ENCODE measurements around the gene PNRC2. TPM values are rescaled to one million over a fixed set of nuclear protein-coding genes. Genes with fewer than 3 reads are reported as not detected.
A peak's percentile ranks its signal among the peaks of the same experiment; 100 is the strongest.
"Not testable (repeated sequence)": the region's sequence is repeated elsewhere in the genome, so short reads cannot be mapped to it uniquely, and the experiment has no call there.

Gene PNRC2
- total RNA-seq, 3 donors from 2014 or later: 168 to 179 (median 168) TPM

DNA sequence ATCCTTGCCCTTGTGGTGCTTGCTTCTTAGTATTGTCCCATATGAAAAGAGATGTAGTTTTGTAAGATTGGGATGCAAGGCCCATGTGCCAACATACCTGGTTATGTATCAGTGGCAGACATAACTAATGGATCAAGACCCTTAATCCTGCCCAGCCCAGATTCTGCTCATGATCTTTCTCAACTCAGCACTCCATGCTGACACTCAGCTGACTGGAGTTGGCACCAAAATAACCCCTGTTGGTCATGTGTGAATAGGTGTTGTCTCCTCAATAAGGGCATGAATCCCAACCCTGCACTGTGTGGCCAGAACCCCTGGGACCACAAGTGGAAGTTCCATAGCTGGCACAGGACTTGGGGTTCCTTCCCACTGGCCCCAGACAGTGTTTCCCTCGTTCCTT lies 32.5 kb upstream of the PNRC2 start:
- peaks cover 3% of the 10 kb centered on the region for H3K27me3 Mint-ChIP-seq (ENCODE audit: low read depth)
- H3K9me3 Mint-ChIP-seq: no peaks in the 10 kb centered on the region
- DNase-seq (no peak), ATAC-seq (no peak)
- H3K4me1 Mint-ChIP-seq (ENCODE audit: low read depth): no peaks in the 10 kb centered on the region
- no peaks in the 10 kb centered on the region for H3K36me3 Mint-ChIP-seq (ENCODE audit: insufficient read depth)
- no peak overlapping the region for H3K4me3 Mint-ChIP-seq

DNA sequence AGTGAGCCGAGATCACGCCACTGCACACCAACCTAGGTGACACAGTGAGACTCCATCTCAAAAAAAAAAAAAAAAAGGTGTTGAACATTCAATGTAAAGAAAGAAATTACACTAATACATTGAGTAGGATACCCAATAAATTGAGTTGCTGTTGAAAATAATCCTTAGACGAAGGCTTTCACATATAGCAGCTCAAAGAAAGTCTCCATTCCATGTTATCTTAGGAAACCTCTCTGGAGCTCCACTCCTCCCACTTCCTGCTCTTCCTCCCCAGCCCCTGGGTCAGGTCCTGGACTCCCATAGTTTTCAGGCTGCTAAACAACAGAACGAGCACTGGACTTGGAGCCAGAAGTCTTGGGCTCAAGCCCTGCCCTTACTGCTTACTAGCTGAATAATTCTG lies 30.8 kb upstream of the PNRC2 start:
- DNase-seq (no peak), ATAC-seq (no peak)
- peaks cover 3% of the 10 kb centered on the region for H3K27me3 Mint-ChIP-seq (ENCODE audit: low read depth)
- H3K9me3 Mint-ChIP-seq: no peaks in the 10 kb centered on the region
- H3K36me3 Mint-ChIP-seq (ENCODE audit: insufficient read depth): no peaks in the 10 kb centered on the region
- H3K4me1 Mint-ChIP-seq (ENCODE audit: low read depth): no peaks in the 10 kb centered on the region
- no peak overlapping the region for H3K4me3 Mint-ChIP-seq

DNA sequence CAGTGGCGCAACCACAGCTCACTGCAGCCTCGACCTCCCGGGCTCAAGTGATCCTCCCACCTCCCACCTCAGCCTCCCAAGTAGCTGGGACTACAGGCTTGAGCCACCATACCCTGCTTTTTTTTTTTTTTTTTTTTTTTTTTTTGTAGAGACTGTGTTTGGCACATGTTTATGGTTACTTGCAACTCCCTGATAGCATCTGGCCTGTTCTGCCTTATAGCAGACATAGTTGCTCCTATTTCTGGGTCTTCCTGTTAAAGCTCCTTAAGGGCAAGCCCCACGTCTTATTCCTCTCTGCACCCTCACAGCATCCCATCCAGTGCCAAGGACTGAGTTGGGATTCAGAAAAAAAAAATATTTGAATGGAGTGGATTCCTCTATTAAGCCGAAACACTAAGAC lies 29.4 kb upstream of the PNRC2 start:
- no peaks in the 10 kb centered on the region for H3K4me1 Mint-ChIP-seq (ENCODE audit: low read depth)
- no peak for ATAC-seq
- H3K27me3 Mint-ChIP-seq (ENCODE audit: low read depth): peaks cover 3% of the 10 kb centered on the region
- H3K4me3 Mint-ChIP-seq: no peak overlapping the region
- no peak for DNase-seq
- no peaks in the 10 kb centered on the region for H3K9me3 Mint-ChIP-seq
- no peaks in the 10 kb centered on the region for H3K36me3 Mint-ChIP-seq (ENCODE audit: insufficient read depth)

DNA sequence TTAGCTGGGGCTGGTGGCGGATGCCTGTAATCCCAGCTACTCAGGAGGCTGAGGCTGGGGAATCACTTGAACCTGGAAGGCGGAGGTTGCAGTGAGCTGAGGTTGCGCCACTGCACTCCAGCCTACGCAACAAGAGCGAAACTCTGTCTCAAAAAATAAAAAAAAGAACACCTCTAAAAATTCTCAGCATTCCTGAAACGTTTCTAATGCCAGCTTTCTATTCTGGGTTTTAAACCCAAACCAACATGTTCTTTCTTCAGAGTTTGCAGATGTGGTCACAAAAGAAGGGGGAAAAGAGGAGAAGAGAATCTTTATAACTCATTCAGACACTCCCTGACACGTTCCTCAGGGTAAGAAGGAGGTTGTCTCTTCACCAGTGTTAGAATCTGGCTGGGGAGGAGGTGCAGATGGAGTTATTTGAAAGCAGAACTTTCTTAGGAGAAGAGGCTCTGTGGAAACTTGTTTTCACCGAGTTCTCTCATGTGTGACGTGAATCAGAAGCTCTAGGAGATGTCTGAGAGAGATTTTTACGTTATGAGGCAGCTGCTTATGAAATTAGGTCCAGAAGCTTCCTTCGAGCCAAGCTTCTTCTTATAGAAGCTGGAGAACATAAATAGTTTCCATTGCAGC lies 28.7 kb upstream of the PNRC2 start:
- ATAC-seq: no peak
- no peak for DNase-seq
- H3K4me3 Mint-ChIP-seq: no peak overlapping the region
- H3K27me3 Mint-ChIP-seq (ENCODE audit: low read depth): peaks cover 3% of the 10 kb centered on the region
- H3K36me3 Mint-ChIP-seq (ENCODE audit: insufficient read depth): no peaks in the 10 kb centered on the region
- no peaks in the 10 kb centered on the region for H3K4me1 Mint-ChIP-seq (ENCODE audit: low read depth)
- no peaks in the 10 kb centered on the region for H3K9me3 Mint-ChIP-seq

DNA sequence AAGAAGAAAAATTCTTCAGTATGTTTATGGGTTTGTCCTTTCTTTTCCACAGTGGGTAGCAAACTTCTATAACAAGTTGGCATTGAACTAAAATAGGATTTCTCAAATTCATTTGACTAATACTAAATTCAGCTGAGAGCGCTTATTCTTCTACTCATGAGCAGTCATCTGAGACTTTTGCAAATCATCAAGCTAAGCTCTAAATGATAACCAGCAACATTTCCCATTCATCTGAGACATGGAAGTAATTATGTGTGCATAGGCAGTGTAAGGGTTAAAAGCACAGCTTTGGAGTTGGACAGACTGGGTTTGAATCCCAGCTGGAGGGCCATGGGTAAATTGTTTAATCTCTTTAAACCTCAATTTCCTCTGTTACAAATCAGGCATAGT lies 28.1 kb upstream of the PNRC2 start:
- Mint-ChIP-seq H3K4me1 (ENCODE audit: low read depth) (no peaks in the 10 kb centered on the region), H3K36me3 (ENCODE audit: insufficient read depth) (no peaks in the 10 kb centered on the region), H3K27me3 (ENCODE audit: low read depth) (peaks cover 3% of the 10 kb centered on the region), H3K9me3 (no peaks in the 10 kb centered on the region), H3K4me3 (no peak overlapping the region)
- ATAC-seq (no peak), DNase-seq (no peak)

DNA sequence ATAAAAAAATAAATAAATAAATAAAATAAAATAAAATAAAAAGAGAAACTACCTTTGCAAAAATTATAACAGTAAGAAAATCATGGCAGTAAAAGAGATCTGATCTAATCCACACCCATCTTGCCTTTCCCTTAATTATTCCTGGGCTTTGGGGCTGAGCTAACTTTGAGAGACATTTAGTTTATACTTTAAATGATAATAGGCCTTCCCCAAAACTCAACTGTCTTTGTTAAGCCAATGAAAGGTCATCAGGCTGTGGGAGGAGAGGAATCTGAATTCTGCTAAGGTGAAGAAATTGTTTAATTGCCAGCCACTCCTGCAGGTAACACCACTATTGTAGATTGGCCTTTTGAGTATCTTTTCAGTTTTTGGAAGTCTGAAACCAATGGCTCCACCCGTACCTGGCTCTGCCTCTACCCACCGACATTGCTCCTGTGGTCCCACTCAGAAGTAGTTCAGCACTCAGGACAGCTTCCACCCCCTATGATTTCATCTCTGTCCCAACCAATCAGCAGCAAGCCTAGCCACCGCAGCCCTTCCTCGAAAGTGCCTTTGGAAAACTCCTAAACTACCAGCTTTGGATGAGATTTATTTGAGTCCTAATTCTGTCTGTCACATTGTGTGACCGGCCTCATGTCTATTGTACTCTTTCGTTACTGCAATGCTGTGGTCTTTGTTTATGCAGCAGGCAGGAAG lies 23.0 kb upstream of the PNRC2 start:
- no peak for DNase-seq
- Mint-ChIP-seq H3K36me3 (ENCODE audit: insufficient read depth) (no peaks in the 10 kb centered on the region), H3K4me3 (no peak overlapping the region), H3K9me3 (no peaks in the 10 kb centered on the region), H3K4me1 (ENCODE audit: low read depth) (no peaks in the 10 kb centered on the region), H3K27me3 (ENCODE audit: low read depth) (no peaks in the 10 kb centered on the region)
- no peak for ATAC-seq

DNA sequence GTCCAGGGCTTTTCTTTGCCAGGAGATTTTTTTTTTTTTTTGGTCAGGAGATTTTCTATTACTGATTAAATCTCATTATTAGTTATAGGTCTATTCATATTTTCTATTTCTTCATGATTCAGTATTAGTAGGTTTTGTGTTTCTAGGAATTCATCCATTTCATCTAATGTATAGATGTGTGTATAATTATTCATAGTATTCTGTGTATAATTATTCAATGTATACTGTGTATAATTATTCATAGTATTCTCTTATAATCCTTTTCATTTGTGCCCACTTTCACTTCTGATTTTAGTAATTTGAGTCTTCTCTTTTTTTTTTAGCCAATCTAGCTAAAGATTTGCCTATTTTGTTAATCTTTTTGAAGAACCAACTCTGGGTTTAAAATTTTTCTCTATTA lies 12.3 kb upstream of the PNRC2 start:
- ATAC-seq: no peak
- Mint-ChIP-seq H3K4me3 (no peak overlapping the region), H3K4me1 (ENCODE audit: low read depth) (no peaks in the 10 kb centered on the region), H3K27me3 (ENCODE audit: low read depth) (peaks cover 4% of the 10 kb centered on the region), H3K36me3 (ENCODE audit: insufficient read depth) (peaks cover 2% of the 10 kb centered on the region), H3K9me3 (peaks cover 9% of the 10 kb centered on the region)
- DNase-seq: no peak

DNA sequence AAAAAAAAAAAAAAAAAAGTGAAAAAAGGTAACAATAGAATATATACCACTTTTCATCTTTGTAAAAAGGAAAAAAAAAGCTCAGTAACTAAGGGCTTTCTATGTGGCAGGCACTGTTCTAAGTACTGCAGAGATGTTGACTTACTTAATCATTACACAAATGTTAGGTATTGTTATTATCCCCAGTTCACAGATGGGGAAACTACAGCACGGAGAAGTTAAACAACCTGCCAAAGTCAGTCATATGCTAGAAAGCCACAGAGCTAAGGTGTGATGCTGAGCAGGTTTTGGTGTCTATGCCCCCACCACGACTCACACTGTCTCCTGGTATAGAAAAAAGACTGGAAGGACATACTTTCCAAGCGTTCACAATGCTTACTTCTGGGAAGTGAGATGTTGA lies 6.6 kb upstream of the PNRC2 start:
- Mint-ChIP-seq H3K27me3 (ENCODE audit: low read depth) (no peaks in the 10 kb centered on the region), H3K4me1 (ENCODE audit: low read depth) (peaks cover 16% of the 10 kb centered on the region), H3K4me3 (no peak overlapping the region), H3K36me3 (ENCODE audit: insufficient read depth) (no peaks in the 10 kb centered on the region), H3K9me3 (no peaks in the 10 kb centered on the region)
- no peak for DNase-seq
- no peak for ATAC-seq

DNA sequence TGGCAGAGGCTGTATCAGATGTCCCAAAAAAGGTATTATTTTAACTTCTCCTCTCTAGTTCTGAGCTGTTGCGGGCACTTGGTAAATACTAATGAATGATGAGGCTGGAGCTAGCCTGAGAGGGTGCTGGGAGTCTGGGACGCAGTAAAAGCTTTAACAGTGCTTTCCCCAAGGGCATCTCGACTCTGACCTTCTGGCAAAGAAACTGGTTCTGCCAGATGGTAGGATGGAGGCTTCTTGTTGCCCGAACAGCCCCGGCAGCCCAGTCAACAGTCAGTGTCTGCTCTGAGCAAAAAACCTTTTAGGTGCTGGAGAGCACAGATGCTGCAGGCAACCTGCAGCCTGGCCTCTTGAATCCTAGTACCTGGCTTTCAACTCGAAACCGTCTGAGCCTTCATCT lies 2.5 kb upstream of the PNRC2 start:
- ATAC-seq (no peak), DNase-seq (no peak)
- Mint-ChIP-seq H3K4me3 (no peak overlapping the region), H3K4me1 (ENCODE audit: low read depth) (peaks cover 43% of the 10 kb centered on the region), H3K9me3 (no peaks in the 10 kb centered on the region), H3K27me3 (ENCODE audit: low read depth) (no peaks in the 10 kb centered on the region), H3K36me3 (ENCODE audit: insufficient read depth) (peaks cover 19% of the 10 kb centered on the region)

DNA sequence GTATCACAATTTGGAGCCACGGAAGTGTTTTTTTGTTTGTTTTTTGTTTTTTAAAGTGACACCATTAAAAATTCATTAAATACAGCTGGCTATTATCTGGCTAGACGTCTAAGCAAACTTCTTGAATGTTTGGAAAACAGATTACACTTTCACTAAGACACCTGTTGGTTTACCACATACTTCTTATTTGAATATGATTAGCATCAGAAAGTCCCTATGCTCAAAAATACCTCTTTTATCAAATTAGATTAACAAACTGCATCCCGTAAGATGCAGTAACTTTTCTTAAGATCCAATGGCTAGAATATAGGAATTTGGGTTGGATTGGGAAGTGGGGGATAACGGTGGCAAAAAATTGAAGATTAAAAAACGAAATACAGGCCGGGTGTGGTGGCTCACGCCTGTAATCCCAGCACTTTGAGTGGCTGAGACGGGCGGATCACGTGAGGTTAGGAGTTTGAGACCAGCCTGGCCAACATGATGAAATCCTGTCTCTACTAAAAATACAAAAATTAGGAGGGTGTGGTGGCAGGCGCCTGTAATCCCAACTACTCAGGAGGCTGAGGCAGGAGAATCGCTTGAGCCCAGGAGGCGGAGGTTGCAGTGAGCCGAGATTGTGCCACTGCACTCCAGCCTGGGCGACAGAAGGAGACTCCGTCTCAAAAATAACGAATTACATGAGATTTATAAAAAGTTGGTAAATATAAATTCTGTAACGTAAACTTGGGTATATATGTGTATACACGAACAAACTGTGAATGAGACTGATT lies 1.4 kb upstream of the PNRC2 start:
- not testable (repeated sequence) for ATAC-seq; DNase-seq; H3K9me3 Mint-ChIP-seq; H3K27me3 Mint-ChIP-seq (ENCODE audit: low read depth)
- peaks cover 22% of the 10 kb centered on the region for H3K36me3 Mint-ChIP-seq (ENCODE audit: insufficient read depth)
- peaks cover 51% of the 10 kb centered on the region for H3K4me1 Mint-ChIP-seq (ENCODE audit: low read depth)
- H3K4me3 Mint-ChIP-seq: peak overlapping the region; percentile 99

DNA sequence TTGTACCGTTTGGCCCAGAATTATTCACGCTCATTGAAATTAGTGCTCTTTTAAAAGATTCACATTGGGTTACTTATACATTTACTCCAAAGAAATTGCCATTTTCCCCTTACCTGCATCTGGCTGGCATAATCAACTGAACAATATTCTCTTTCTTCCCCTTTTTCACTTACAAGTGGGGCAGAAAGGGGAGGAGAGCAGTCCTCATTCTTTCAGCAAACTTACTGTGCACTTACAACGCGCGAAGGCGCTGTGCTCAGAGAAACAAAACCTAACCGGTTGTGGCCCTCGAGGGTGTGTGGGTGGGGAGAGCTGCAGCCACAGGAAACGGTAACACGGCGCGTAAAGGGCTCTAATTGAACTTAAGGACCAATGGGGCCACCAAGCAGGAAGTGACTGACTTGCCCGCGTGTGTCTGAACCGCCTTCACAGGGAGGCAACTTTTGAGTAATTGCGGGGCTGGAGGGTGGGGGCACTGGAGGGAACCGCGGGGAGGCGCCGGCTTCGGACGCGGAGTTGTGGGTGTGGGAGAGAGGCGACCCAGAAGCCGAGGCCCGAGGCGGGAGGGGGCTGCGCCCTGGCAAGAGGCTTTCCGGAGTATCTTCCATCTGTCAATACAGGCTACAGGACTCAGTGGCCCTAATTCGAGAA lies 693 bp upstream of the PNRC2 start:
- ATAC-seq (peak; percentile 84 to 85), DNase-seq (peak; percentile 78)
- Mint-ChIP-seq H3K27me3 (ENCODE audit: low read depth) (no peaks in the 10 kb centered on the region), H3K4me1 (ENCODE audit: low read depth) (peaks cover 57% of the 10 kb centered on the region), H3K36me3 (ENCODE audit: insufficient read depth) (peaks cover 27% of the 10 kb centered on the region), H3K9me3 (no peaks in the 10 kb centered on the region), H3K4me3 (peak overlapping the region; percentile 99)

DNA sequence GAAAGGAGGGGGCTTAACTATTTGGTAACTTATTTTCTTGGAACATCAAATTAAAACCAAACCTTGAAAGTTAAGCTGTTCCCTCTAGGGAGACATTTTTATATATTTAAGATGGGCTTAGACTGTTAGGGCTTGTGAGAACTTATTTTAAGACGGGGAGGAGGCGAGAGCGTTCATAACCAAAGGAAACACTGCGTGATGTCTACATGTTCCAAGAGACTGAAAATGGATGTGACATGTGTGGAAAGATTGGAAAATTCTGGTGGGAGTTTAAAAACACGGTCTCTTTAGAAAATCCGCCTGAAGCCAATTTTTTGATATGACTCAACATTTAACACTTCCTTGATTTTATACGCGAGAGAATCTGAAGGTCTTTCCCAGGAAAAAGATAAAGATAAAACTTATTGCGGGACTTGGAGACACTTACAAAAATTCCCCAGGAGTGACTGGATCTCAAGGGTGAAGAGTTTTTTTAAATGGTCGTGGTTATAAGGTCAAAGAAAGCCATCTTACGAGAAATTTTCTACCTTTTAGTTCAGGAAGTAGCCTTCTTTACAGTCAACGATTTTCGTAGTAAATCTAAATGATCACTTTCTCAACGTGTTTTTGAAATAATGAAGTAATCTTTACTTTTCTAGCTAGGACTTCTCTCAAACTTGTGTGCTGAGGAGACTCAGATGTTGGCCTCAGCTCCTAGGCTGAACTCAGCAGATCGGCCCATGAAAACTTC lies 828 bp downstream of the PNRC2 start:
- no peaks in the 10 kb centered on the region for H3K27me3 Mint-ChIP-seq (ENCODE audit: low read depth)
- peak overlapping the region; percentile 99 for H3K4me3 Mint-ChIP-seq
- no peak for ATAC-seq
- peaks cover 65% of the 10 kb centered on the region for H3K4me1 Mint-ChIP-seq (ENCODE audit: low read depth)
- H3K36me3 Mint-ChIP-seq (ENCODE audit: insufficient read depth): peaks cover 40% of the 10 kb centered on the region
- no peaks in the 10 kb centered on the region for H3K9me3 Mint-ChIP-seq
- no peak for DNase-seq

DNA sequence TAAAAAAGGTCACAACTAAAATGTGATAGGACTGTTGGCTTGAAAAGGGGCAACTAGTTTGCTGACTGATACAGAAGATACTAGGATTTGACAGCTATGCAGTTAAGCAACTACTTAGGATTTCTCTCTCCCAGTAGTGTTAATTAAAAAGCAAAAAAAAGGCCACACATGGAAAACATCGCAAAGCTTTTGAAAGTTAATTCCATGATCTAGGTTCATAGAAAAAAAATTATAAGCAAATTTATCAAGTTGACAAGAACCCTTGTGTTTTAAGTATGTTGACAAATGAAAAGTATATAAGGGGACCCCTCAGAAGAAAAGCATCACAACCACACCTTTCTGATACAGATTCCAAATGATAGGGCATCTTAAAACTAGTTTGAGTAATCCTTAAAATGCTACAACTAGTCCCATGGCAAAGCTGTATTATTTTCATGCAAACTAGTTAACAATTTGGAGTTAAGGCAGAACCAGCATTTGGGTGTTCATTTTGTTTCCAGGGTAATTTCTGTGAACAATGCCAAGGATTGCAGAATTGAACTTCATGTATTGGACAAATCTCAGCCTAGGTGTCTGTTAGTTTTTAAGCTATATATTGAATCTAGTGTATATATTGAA lies 4.1 kb downstream of the PNRC2 start:
- Mint-ChIP-seq H3K9me3 (no peaks in the 10 kb centered on the region), H3K4me1 (ENCODE audit: low read depth) (peaks cover 67% of the 10 kb centered on the region), H3K4me3 (peak overlapping the region; percentile 47), H3K27me3 (ENCODE audit: low read depth) (no peaks in the 10 kb centered on the region), H3K36me3 (ENCODE audit: insufficient read depth) (peaks cover 61% of the 10 kb centered on the region)
- ATAC-seq (no peak), DNase-seq (no peak)

DNA sequence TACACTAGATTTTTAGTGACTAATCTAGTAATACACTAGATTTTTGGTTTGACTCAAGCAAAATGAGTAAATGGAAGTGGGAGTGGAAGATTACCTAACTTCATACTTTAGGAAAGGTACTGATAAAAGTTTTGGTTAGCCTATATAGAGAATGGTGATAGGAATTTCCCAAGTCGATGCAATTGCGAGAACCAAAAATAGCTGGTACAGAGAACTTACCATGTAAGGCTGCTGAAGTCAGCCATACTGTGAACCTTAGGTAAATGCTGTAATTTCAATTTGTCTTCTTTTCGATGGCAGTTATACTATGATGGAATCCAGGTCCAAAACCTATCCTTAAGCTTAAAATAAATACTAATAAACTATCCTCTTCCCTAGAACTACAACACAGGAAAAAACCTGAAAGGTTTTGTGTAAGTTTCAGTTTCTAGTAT lies 4.6 kb downstream of the PNRC2 start:
- Mint-ChIP-seq H3K4me3 (no peak overlapping the region), H3K36me3 (ENCODE audit: insufficient read depth) (peaks cover 63% of the 10 kb centered on the region), H3K9me3 (no peaks in the 10 kb centered on the region), H3K4me1 (ENCODE audit: low read depth) (peaks cover 65% of the 10 kb centered on the region), H3K27me3 (ENCODE audit: low read depth) (no peaks in the 10 kb centered on the region)
- no peak for ATAC-seq
- DNase-seq: no peak

Measured in activated T-cell treated with anti-CD3 and anti-CD28 coated beads, Interleukin-2, amount 50 U/mL, for 4 hours (primary cell).